ENCODE data around the gene CHRD.

Gene CHRD

GRCh38 chr3:184353546-184353941 lies 26.3 kb upstream of the CHRD start:
- FAIRE-seq (no peak), DNase-seq (ENCODE audit: insufficient read length, low spot score) (no peak)
- no peak for TF ChIP-seq CTCF (IDR thresholded peaks at IDR 0.05; ENCODE audit: insufficient read depth, missing control alignments)

- DNase-seq (ENCODE audit: insufficient read length, low spot score) (peak; percentile 81), FAIRE-seq (no peak)
- peak; percentile 62 for TF ChIP-seq CTCF (IDR thresholded peaks at IDR 0.05; ENCODE audit: insufficient read depth, missing control alignments)
Observed at GRCh38 chr3:184354121-184354728, 25.6 kb upstream of the CHRD start.

- no peak for TF ChIP-seq CTCF (IDR thresholded peaks at IDR 0.05; ENCODE audit: insufficient read depth, missing control alignments)
- FAIRE-seq (no peak), DNase-seq (ENCODE audit: insufficient read length, low spot score) (no peak)
Observed at GRCh38 chr3:184354754-184355153, 25.1 kb upstream of the CHRD start.

GRCh38 chr3:184355261-184356040 lies 24.4 kb upstream of the CHRD start:
- DNase-seq (ENCODE audit: insufficient read length, low spot score) = no peak
- no peak for FAIRE-seq
- TF ChIP-seq CTCF (IDR thresholded peaks at IDR 0.05; ENCODE audit: insufficient read depth, missing control alignments) = no peak

GRCh38 chr3:184357248-184358123 lies 22.4 kb upstream of the CHRD start:
- TF ChIP-seq CTCF (IDR thresholded peaks at IDR 0.05; ENCODE audit: insufficient read depth, missing control alignments) = no peak
- no peak for DNase-seq (ENCODE audit: insufficient read length, low spot score)
- no peak for FAIRE-seq

- FAIRE-seq = no peak
- DNase-seq (ENCODE audit: insufficient read length, low spot score) = no peak
- TF ChIP-seq CTCF (IDR thresholded peaks at IDR 0.05; ENCODE audit: insufficient read depth, missing control alignments) = no peak
Observed at GRCh38 chr3:184358124-184358767, 21.6 kb upstream of the CHRD start.

All from D721Med (cell line).